ENCODE data around the gene SDCBP2. TPM values are rescaled to one million over a fixed set of nuclear protein-coding genes. Genes with fewer than 3 reads are reported as not detected.

SDCBP2 gene
- polyA plus RNA-seq, 1 of the 3 experiments (the other 2 are of a cell fraction) = 3.0 TPM

DNA sequence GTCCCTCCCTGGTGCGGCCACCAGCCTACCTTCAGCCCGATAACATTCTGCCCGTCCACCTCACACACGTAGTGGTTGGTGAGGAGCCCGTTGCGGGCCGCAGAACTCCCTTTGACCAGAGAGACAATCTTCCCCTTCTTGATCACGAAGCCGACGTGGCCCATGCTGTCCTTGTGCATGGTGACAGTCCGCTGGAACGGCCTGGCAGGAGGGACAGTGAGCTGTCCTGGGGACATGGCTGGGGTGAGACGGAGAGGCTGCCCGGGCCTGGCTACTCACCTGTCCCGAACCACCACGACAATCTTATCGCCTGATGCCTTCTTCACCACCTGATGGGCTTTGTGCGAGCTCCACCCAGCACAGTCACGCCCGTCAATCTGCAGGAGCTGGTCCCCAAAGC lies 16.6 kb downstream of the SDCBP2 start:
- no peak overlapping the region for H3K4me3 ChIP-seq (ENCODE audit: low read depth in 2 of 2, low read length in 1 of 2)
- no peaks in the 10 kb centered on the region for H3K4me1 ChIP-seq (ENCODE audit: control insufficient read depth in 1 of 2, insufficient read depth in 2 of 2, low read depth in 1 of 2, low read length in 1 of 2)
- H3K9ac ChIP-seq = no peak overlapping the region
- no peaks in the 10 kb centered on the region for H4K20me1 ChIP-seq (ENCODE audit: insufficient read depth)
- ChIA-PET POLR2A (no interaction called here), CTCF (interaction anchor here (0.9 to 2.6 kb wide), 12 partner anchors 9 to 191 kb away, joined by 3 to 31 read pairs (median 6); partner anchors contain the start of gene SDCBP2)
- no peaks in the 10 kb centered on the region for H3F3A ChIP-seq (replicated peaks; ENCODE audit: insufficient read depth)
- no peaks in the 10 kb centered on the region for H3K79me2 ChIP-seq (ENCODE audit: insufficient read depth)
- no peaks in the 10 kb centered on the region for H3K36me3 ChIP-seq (replicated peaks in 1 of 2; ENCODE audit: control insufficient read depth in 1 of 2, insufficient read depth in 2 of 2, low read length in 1 of 2)
- H2AFZ ChIP-seq (ENCODE audit: low read depth) = no peak overlapping the region
- 90% methylated on average over 15 of the region's 20 CpGs for WGBS (ENCODE audit: low lambda C conversion rate)
- no peaks in the 10 kb centered on the region for H3K27me3 ChIP-seq (ENCODE audit: insufficient read depth)
- no peak for DNase-seq
- H3K27ac ChIP-seq (ENCODE audit: low read depth in 2 of 2, low read length in 1 of 2) = no peak overlapping the region
- no peaks in the 10 kb centered on the region for H3K9me3 ChIP-seq
- no peak overlapping the region for H3K4me2 ChIP-seq
- TF ChIP-seq RFX5 (IDR thresholded peaks at IDR 0.05; ENCODE audit: low read length) (no peak), GABPA (IDR thresholded peaks at IDR 0.05; ENCODE audit: low read depth) (no peak), FOXM1 (IDR thresholded peaks at IDR 0.05; ENCODE audit: low read depth) (no peak), NRF1 (IDR thresholded peaks at IDR 0.05; ENCODE audit: low read depth, low read length) (no peak), TCF12 (IDR thresholded peaks at IDR 0.05) (no peak), EP300 (IDR thresholded peaks at IDR 0.05; ENCODE audit: borderline replicate concordance in 1 of 2, low read depth in 1 of 2, low read length in 1 of 2) (no peak), TEAD4 (IDR thresholded peaks at IDR 0.05; ENCODE audit: borderline replicate concordance, insufficient read depth) (no peak), GATA2 (CRISPR knock-in tag; IDR thresholded peaks at IDR 0.05) (no peak), SMC3 (IDR thresholded peaks at IDR 0.05; ENCODE audit: low read depth, low read length) (no peak), MEF2A (IDR thresholded peaks at IDR 0.05; ENCODE audit: borderline replicate concordance, low read depth) (no peak), NFIC (IDR thresholded peaks at IDR 0.05; ENCODE audit: borderline replicate concordance) (no peak), CHD2 (IDR thresholded peaks at IDR 0.05; ENCODE audit: low read length, partially characterized antibody) (no peak), POLR2AphosphoS5 (IDR thresholded peaks at IDR 0.05; ENCODE audit: low read depth, low read length) (no peak)
- TF ChIP-seq, protein P1, sequence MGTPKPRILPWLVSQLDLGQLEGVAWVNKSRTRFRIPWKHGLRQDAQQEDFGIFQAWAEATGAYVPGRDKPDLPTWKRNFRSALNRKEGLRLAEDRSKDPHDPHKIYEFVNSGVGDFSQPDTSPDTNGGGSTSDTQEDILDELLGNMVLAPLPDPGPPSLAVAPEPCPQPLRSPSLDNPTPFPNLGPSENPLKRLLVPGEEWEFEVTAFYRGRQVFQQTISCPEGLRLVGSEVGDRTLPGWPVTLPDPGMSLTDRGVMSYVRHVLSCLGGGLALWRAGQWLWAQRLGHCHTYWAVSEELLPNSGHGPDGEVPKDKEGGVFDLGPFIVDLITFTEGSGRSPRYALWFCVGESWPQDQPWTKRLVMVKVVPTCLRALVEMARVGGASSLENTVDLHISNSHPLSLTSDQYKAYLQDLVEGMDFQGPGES (IDR thresholded peaks at IDR 0.05; ENCODE audit: low read depth, low read length) = no peak
- TF ChIP-seq, protein P2, sequence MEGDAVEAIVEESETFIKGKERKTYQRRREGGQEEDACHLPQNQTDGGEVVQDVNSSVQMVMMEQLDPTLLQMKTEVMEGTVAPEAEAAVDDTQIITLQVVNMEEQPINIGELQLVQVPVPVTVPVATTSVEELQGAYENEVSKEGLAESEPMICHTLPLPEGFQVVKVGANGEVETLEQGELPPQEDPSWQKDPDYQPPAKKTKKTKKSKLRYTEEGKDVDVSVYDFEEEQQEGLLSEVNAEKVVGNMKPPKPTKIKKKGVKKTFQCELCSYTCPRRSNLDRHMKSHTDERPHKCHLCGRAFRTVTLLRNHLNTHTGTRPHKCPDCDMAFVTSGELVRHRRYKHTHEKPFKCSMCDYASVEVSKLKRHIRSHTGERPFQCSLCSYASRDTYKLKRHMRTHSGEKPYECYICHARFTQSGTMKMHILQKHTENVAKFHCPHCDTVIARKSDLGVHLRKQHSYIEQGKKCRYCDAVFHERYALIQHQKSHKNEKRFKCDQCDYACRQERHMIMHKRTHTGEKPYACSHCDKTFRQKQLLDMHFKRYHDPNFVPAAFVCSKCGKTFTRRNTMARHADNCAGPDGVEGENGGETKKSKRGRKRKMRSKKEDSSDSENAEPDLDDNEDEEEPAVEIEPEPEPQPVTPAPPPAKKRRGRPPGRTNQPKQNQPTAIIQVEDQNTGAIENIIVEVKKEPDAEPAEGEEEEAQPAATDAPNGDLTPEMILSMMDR (IDR thresholded peaks at IDR 0.05) = no peak
- TF ChIP-seq, protein P3, sequence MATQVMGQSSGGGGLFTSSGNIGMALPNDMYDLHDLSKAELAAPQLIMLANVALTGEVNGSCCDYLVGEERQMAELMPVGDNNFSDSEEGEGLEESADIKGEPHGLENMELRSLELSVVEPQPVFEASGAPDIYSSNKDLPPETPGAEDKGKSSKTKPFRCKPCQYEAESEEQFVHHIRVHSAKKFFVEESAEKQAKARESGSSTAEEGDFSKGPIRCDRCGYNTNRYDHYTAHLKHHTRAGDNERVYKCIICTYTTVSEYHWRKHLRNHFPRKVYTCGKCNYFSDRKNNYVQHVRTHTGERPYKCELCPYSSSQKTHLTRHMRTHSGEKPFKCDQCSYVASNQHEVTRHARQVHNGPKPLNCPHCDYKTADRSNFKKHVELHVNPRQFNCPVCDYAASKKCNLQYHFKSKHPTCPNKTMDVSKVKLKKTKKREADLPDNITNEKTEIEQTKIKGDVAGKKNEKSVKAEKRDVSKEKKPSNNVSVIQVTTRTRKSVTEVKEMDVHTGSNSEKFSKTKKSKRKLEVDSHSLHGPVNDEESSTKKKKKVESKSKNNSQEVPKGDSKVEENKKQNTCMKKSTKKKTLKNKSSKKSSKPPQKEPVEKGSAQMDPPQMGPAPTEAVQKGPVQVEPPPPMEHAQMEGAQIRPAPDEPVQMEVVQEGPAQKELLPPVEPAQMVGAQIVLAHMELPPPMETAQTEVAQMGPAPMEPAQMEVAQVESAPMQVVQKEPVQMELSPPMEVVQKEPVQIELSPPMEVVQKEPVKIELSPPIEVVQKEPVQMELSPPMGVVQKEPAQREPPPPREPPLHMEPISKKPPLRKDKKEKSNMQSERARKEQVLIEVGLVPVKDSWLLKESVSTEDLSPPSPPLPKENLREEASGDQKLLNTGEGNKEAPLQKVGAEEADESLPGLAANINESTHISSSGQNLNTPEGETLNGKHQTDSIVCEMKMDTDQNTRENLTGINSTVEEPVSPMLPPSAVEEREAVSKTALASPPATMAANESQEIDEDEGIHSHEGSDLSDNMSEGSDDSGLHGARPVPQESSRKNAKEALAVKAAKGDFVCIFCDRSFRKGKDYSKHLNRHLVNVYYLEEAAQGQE (IDR thresholded peaks at IDR 0.05; ENCODE audit: low read depth, low read length) = no peak
- TF ChIP-seq, protein P4, sequence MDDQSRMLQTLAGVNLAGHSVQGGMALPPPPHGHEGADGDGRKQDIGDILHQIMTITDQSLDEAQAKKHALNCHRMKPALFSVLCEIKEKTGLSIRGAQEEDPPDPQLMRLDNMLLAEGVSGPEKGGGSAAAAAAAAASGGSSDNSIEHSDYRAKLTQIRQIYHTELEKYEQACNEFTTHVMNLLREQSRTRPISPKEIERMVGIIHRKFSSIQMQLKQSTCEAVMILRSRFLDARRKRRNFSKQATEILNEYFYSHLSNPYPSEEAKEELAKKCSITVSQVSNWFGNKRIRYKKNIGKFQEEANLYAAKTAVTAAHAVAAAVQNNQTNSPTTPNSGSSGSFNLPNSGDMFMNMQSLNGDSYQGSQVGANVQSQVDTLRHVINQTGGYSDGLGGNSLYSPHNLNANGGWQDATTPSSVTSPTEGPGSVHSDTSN (IDR thresholded peaks at IDR 0.05) = no peak
- TF ChIP-seq, protein P5, sequence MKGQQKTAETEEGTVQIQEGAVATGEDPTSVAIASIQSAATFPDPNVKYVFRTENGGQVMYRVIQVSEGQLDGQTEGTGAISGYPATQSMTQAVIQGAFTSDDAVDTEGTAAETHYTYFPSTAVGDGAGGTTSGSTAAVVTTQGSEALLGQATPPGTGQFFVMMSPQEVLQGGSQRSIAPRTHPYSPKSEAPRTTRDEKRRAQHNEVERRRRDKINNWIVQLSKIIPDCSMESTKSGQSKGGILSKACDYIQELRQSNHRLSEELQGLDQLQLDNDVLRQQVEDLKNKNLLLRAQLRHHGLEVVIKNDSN (IDR thresholded peaks at IDR 0.05; ENCODE audit: borderline replicate concordance, low read depth) = no peak
- TF ChIP-seq, protein P6, sequence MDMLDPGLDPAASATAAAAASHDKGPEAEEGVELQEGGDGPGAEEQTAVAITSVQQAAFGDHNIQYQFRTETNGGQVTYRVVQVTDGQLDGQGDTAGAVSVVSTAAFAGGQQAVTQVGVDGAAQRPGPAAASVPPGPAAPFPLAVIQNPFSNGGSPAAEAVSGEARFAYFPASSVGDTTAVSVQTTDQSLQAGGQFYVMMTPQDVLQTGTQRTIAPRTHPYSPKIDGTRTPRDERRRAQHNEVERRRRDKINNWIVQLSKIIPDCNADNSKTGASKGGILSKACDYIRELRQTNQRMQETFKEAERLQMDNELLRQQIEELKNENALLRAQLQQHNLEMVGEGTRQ (IDR thresholded peaks at IDR 0.05; ENCODE audit: borderline replicate concordance, low read depth, low read length) = no peak
- TF ChIP-seq, protein P7, sequence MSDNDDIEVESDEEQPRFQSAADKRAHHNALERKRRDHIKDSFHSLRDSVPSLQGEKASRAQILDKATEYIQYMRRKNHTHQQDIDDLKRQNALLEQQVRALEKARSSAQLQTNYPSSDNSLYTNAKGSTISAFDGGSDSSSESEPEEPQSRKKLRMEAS (IDR thresholded peaks at IDR 0.05; ENCODE audit: low read depth) = no peak
- H3K9me2 ChIP-seq = no peaks in the 10 kb centered on the region
